ENCODE results near the gene ATF6. TPM values are rescaled to one million over a fixed set of nuclear protein-coding genes. Genes with fewer than 3 reads are reported as not detected.

Gene ATF6
- total RNA-seq, 2 experiments from 2014 or later, result 16.2 to 17.1 TPM

DNA sequence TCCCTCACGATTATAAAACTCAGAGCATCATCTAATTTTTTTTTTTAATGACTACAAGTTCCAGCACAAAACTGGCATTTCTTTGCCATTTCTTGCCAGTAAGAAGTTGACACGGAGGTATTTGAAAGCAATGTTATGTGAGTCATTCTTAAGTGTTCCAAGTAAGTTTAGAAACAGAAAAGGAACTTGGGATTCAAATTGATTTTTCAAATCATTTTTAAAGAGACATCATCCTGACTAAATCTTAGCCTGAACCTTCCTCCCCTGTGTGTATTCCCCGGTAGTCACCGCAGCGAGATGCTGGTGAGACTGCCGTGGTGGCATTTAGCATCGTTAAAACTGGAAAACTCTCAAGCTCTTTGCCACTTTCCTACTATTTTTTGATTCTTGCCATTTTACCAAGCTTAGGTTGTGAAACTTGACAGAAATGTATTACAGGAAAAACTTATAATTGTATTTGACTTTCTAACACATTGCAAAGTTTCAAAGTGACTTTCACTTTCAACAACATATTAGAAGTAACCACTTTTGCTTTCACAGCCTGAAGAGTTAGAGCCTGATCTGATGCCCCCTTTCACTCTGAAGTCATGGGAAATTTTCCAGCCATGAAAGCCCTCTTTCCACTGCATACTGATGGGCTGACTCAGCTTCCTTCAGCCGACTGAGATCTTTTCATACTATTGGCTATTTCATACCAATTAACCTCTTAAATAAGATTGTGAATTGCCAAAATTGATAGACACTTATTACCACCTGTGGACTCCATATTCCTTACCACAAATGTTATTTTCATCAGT is 196.2 kb downstream of the ATF6 start:
- TF ChIP-seq, protein P1, sequence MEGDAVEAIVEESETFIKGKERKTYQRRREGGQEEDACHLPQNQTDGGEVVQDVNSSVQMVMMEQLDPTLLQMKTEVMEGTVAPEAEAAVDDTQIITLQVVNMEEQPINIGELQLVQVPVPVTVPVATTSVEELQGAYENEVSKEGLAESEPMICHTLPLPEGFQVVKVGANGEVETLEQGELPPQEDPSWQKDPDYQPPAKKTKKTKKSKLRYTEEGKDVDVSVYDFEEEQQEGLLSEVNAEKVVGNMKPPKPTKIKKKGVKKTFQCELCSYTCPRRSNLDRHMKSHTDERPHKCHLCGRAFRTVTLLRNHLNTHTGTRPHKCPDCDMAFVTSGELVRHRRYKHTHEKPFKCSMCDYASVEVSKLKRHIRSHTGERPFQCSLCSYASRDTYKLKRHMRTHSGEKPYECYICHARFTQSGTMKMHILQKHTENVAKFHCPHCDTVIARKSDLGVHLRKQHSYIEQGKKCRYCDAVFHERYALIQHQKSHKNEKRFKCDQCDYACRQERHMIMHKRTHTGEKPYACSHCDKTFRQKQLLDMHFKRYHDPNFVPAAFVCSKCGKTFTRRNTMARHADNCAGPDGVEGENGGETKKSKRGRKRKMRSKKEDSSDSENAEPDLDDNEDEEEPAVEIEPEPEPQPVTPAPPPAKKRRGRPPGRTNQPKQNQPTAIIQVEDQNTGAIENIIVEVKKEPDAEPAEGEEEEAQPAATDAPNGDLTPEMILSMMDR (IDR thresholded peaks at IDR 0.05), result no peak
- ATAC-seq (ENCODE audit: poor library complexity) (no peak), DNase-seq (peak in 2 of 14 experiments; percentile 9 to 50)
- Mint-ChIP-seq H3K27me3 (no peaks in the 10 kb centered on the region), H3K36me3 (ENCODE audit: low read depth) (peaks cover 75% of the 10 kb centered on the region), H3K4me1 (ENCODE audit: low read depth) (peaks cover 33% of the 10 kb centered on the region), H3K9me3 (no peaks in the 10 kb centered on the region), H3K27ac (peak overlapping the region; percentile 78), H3K4me3 (peak overlapping the region; percentile 87)
- Histone ChIP-seq H3K4me3 (ENCODE audit: low read length) (peak overlapping the region; percentile 50), H3K27me3 (ENCODE audit: control insufficient read depth in 1 of 2, insufficient read depth in 2 of 2, low read length in 2 of 2) (no peaks in the 10 kb centered on the region), H3K9me3 (ENCODE audit: control insufficient read depth in 1 of 2, insufficient read depth in 1 of 2, low read length in 2 of 2) (no peaks in the 10 kb centered on the region), H3K27ac (ENCODE audit: low read depth in 1 of 2, low read length in 2 of 2) (peak overlapping the region in 1 of 2 donors; percentile 22), H3K36me3 (ENCODE audit: insufficient read depth, low read length) (peaks cover 19% of the 10 kb centered on the region), H3K4me1 (ENCODE audit: insufficient read depth, low read length) (peaks cover 3% of the 10 kb centered on the region)
- CTCF ChIA-PET, result interaction anchor here (0.8 kb wide), 1 partner anchor 98 kb away, joined by 4 read pairs; no protein-coding TSS in a partner anchor
- intact Hi-C loops (cut with DNase I, micrococcal nuclease), result no loop called here
- POLR2A ChIA-PET, result interaction anchor here (0.6 kb wide), 1 partner anchor 87 kb away, joined by 3 read pairs; no protein-coding TSS in a partner anchor

DNA sequence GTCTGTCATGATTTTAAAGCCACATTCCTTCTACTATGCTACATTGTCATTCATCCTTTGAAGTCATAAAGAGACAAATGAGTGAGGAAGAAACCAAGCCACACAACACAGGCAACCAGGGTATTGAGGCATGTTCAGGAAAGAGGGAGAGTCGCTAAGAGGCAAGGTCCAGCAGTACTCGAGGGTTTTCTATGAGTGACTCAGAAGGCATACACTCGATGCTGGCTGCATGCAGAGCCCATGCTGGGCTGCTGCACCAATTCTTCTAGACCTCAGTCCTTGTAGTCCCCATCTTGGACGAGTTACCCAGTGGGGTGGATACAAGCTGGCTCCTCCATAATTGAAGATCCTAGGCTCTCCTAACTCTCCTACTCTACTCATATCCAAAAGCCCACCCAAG is 199.9 kb downstream of the ATF6 start:
- Histone ChIP-seq H3K4me1 (ENCODE audit: insufficient read depth, low read length) (peaks cover 1% of the 10 kb centered on the region), H3K4me3 (ENCODE audit: low read length) (no peak overlapping the region), H3K27me3 (ENCODE audit: control insufficient read depth in 1 of 2, insufficient read depth in 2 of 2, low read length in 2 of 2) (no peaks in the 10 kb centered on the region), H3K36me3 (ENCODE audit: insufficient read depth, low read length) (peaks cover 16% of the 10 kb centered on the region), H3K9me3 (ENCODE audit: control insufficient read depth in 1 of 2, insufficient read depth in 1 of 2, low read length in 2 of 2) (no peaks in the 10 kb centered on the region), H3K27ac (ENCODE audit: low read depth in 1 of 2, low read length in 2 of 2) (no peak overlapping the region)
- H3K36me3 Mint-ChIP-seq (ENCODE audit: low read depth), result peaks cover 45% of the 10 kb centered on the region
- ChIA-PET POLR2A (no interaction called here), CTCF (interaction anchor here (1.0 kb wide), 1 partner anchor 106 kb away, joined by 3 read pairs; no protein-coding TSS in a partner anchor)
- no peak for DNase-seq
- peaks cover 18% of the 10 kb centered on the region for H3K4me1 Mint-ChIP-seq (ENCODE audit: low read depth)
- intact Hi-C loops (cut with DNase I, micrococcal nuclease), result no loop called here
- no peak for ATAC-seq (ENCODE audit: poor library complexity)
- H3K27ac Mint-ChIP-seq, result no peak overlapping the region
- TF ChIP-seq, protein P1 (IDR thresholded peaks at IDR 0.05), result no peak
- H3K27me3 Mint-ChIP-seq, result no peaks in the 10 kb centered on the region
- no peaks in the 10 kb centered on the region for H3K9me3 Mint-ChIP-seq
- H3K4me3 Mint-ChIP-seq, result no peak overlapping the region

DNA sequence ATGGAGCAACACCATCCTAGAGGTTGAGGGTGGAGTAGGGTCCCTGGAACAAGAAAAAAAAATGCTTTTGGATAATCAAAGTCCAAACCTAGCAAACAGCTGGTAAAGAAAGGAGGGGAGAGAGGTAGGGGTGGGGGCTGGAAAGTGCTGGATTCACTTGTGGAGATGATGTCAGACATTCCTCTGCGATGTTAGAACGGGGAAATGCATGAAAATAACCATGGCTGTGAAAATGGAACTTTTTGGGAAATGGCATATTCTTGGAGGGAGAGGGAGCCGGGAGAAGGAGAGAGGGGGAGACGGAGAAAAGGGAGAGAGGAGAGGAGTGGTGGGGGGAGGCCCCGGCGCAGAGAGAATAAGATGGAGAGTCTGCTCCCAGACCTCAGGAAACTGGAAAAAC is 203.9 kb downstream of the ATF6 start:
- Mint-ChIP-seq H3K4me3 (no peak overlapping the region), H3K27ac (no peak overlapping the region)

More for the DNA sequence above, 203.9 kb downstream of the ATF6 start:
- H3K36me3 Mint-ChIP-seq (ENCODE audit: low read depth), result peaks cover 25% of the 10 kb centered on the region
- ChIA-PET CTCF (no interaction called here), POLR2A (no interaction called here)
- intact Hi-C loops (cut with DNase I, micrococcal nuclease), result no loop called here
- no peaks in the 10 kb centered on the region for H3K4me1 Mint-ChIP-seq (ENCODE audit: low read depth)
- TF ChIP-seq, protein P1 (IDR thresholded peaks at IDR 0.05), result no peak
- DNase-seq (no peak), ATAC-seq (ENCODE audit: poor library complexity) (no peak)
- no peaks in the 10 kb centered on the region for H3K27me3 Mint-ChIP-seq
- H3K4me1 ChIP-seq (ENCODE audit: insufficient read depth, low read length), result no peaks in the 10 kb centered on the region
- no peaks in the 10 kb centered on the region for H3K27me3 ChIP-seq (ENCODE audit: control insufficient read depth in 1 of 2, insufficient read depth in 2 of 2, low read length in 2 of 2)
- H3K27ac ChIP-seq (ENCODE audit: low read depth in 1 of 2, low read length in 2 of 2), result no peak overlapping the region
- H3K36me3 ChIP-seq (ENCODE audit: insufficient read depth, low read length), result peaks cover 16% of the 10 kb centered on the region
- H3K9me3 ChIP-seq (ENCODE audit: control insufficient read depth in 1 of 2, insufficient read depth in 1 of 2, low read length in 2 of 2), result no peaks in the 10 kb centered on the region
- no peaks in the 10 kb centered on the region for H3K9me3 Mint-ChIP-seq
- no peak overlapping the region for H3K4me3 ChIP-seq (ENCODE audit: low read length)
